Transverse colon (tissue), 3 donors: ENCODE results near the gene EBNA1BP2.

ENCODE experiments used
- POLR2A ChIP-seq: fragments of 450-650 bp; IDR thresholded peaks from one replicate; pipeline ENCODE4 v1.6.1; 2016; ENCODE audit warnings: antibody characterized with exemption, mild to moderate bottlenecking, moderate library complexity
- TF ChIP-seq, protein P1 (sequence below), 5 experiments: fragments of 200-600 bp in 3 of 5; fragments of 450-650 bp in 2 of 5; sonication (generic) in 3 of 5; IDR thresholded peaks; 1 replicate in 2 of 5; 2 replicates in 3 of 5; pipeline ENCODE4 v1.5.1; 2016 to 2017; ENCODE audit warnings: antibody characterized with exemption in 5 of 5, inconsistent platforms in 3 of 5, mild to moderate bottlenecking in 2 of 5, moderate library complexity in 1 of 5

DNA sequence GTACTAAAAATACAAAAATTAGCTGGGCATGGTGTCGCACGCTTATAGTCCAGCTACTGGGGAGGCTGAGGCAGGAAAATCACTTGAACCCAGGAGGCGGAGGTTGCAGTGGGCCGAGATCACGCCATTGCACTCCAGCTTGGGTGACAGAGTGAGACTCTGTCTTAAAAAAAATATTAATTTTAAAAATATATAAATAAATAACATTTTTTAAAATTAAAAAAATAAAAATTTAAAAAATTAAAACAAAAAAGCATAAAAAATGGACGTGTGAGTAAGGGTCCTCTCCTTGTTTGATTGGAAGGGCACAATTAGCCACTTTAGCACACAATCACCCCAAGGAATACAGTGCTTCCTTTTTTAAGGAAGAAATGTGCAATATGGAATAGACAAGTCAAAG lies 18.6 kb downstream of the EBNA1BP2 start:
- TF ChIP-seq, protein P1, sequence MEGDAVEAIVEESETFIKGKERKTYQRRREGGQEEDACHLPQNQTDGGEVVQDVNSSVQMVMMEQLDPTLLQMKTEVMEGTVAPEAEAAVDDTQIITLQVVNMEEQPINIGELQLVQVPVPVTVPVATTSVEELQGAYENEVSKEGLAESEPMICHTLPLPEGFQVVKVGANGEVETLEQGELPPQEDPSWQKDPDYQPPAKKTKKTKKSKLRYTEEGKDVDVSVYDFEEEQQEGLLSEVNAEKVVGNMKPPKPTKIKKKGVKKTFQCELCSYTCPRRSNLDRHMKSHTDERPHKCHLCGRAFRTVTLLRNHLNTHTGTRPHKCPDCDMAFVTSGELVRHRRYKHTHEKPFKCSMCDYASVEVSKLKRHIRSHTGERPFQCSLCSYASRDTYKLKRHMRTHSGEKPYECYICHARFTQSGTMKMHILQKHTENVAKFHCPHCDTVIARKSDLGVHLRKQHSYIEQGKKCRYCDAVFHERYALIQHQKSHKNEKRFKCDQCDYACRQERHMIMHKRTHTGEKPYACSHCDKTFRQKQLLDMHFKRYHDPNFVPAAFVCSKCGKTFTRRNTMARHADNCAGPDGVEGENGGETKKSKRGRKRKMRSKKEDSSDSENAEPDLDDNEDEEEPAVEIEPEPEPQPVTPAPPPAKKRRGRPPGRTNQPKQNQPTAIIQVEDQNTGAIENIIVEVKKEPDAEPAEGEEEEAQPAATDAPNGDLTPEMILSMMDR (IDR thresholded peaks at IDR 0.05): no peak
- TF ChIP-seq POLR2A: no peak
